NT2/D1 (cell line): Measurements from ENCODE around the gene EEF1AKMT3.

Experiments
- SUZ12 ChIP-seq: IDR thresholded peaks from 2 replicates; pipeline ENCODE4 v1.6.1; 2011; ENCODE audit not compliant: insufficient read length, insufficient read depth; ENCODE audit errors: extremely low read depth
- YY1 ChIP-seq: IDR thresholded peaks from 2 replicates; pipeline ENCODE4 v1.6.1; 2011; ENCODE audit not compliant: insufficient read length, insufficient read depth

DNA sequence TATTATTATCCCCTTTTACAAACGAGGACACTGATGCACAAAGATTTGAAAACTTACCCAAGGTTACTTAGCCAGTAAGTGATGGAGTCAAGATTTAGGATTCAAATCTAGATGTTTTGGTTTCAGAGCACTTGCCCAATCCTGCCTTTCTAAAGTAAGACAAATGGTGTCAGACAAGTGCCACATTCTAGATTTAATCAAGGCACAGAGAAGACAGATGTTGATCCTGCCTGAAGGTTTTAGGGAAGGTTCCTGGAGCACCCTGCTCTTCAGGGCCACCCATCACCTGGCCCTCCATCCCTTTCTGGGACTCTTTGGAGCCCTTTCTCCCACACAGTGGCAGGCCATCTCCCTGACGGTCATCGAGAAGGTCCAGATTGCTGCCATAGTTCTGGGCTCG, 14.6 kb upstream of the EEF1AKMT3 start:
- no peak for TF ChIP-seq YY1
- no peak for TF ChIP-seq SUZ12
